Heart left ventricle (tissue), 13 donors: ENCODE results near the gene C16orf96.

Experiments
- POLR2A ChIP-seq, 2 donors: fragments of 450-650 bp; IDR thresholded peaks; one replicate each; pipeline ENCODE4 v1.6.1; 2017; ENCODE audit warnings: antibody characterized with exemption in 2 of 2, mild to moderate bottlenecking in 2 of 2, moderate library complexity in 2 of 2
- TF ChIP-seq, protein P1 (sequence below), 12 donors: fragments of 200-600 bp; sonication (generic) in 4 of 12; IDR thresholded peaks; one replicate each; pipeline versions ENCODE4 v1.5.0 to v1.8.0; 2018 to 2022; ENCODE audit warnings: antibody characterized with exemption in 12 of 12, mild to moderate bottlenecking in 5 of 12
- donor health status: ischemic (EF 13 %, LVEDD 7.1; RV severe dilation, severe dysfunction).
- donor health status: DM: no; HTN: yes; CAD: no.
- donor health status: DM: no; HTN: no; CAD: no.
- donor health status: ischemic (EF 25% LVEDD 6.9; RV normal size, moderate dysfunction).
- donor health status: ischemic (EF 25% LVEDD 5.7; RV mildly dilated, moderate dysfunction).
- donor health status: ischemic (EF 35%, LVEDD 5.7; RV mildly dilated, moderate dysfunction).
- donor health status: nonischemic (EF 11% LVEDD 7.7; RV severe dilation, severe dysfunction).
- donor health status: DM: yes; HTN: yes; CAD: no.
- donor health status: PGD.
- donor health status: ischemic (EF 29% LVEDD 5.4; RV normal size, mild dysfunction).
- donor health status: nonischemic (EF 23%, LVEDD 6.1; RV moderate dilation, normal function).

DNA sequence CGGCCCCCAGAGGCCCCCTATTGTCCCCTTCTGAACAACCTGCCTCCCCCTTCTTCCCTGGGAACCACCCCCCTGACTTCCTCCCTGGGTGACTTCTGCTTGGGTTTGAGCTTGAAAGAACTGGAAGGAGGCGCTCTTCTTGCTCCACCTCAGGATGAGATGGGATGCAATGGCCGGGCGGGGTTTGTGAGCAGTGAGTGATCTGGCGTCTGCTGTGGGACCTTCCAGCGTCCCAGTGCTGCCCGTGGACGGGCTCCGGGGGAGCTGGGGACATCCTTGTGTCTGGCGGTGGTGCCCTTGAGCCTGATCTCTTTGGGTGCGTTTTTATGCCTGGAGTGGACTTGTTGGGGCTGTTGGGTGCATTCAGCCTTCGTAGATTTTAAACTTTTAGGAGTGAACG lies 80.1 kb downstream of the C16orf96 start:
- TF ChIP-seq, protein P1, sequence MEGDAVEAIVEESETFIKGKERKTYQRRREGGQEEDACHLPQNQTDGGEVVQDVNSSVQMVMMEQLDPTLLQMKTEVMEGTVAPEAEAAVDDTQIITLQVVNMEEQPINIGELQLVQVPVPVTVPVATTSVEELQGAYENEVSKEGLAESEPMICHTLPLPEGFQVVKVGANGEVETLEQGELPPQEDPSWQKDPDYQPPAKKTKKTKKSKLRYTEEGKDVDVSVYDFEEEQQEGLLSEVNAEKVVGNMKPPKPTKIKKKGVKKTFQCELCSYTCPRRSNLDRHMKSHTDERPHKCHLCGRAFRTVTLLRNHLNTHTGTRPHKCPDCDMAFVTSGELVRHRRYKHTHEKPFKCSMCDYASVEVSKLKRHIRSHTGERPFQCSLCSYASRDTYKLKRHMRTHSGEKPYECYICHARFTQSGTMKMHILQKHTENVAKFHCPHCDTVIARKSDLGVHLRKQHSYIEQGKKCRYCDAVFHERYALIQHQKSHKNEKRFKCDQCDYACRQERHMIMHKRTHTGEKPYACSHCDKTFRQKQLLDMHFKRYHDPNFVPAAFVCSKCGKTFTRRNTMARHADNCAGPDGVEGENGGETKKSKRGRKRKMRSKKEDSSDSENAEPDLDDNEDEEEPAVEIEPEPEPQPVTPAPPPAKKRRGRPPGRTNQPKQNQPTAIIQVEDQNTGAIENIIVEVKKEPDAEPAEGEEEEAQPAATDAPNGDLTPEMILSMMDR (IDR thresholded peaks at IDR 0.05) = no peak
- TF ChIP-seq POLR2A (IDR thresholded peaks at IDR 0.05) = no peak
